Prostate gland (tissue), 2 donors: Measurements from ENCODE around the gene AGK.

Experiments
- CTCF ChIP-seq, 4 experiments: fragments of 200-600 bp in 2 of 4; fragments of 450-650 bp in 2 of 4; sonication (generic) in 2 of 4; IDR thresholded peaks; 1 replicate in 3 of 4; 2 replicates in 1 of 4; pipeline ENCODE4 v1.5.1; 2016 to 2019; ENCODE audit warnings: antibody characterized with exemption in 4 of 4, mild to moderate bottlenecking in 2 of 4, moderate library complexity in 2 of 4
- POLR2A ChIP-seq: fragments of 450-650 bp; IDR thresholded peaks from one replicate; pipeline ENCODE4 v1.6.1; 2016; ENCODE audit warnings: antibody characterized with exemption, mild to moderate bottlenecking

GRCh38 chr7:141651417-141651816, 100.2 kb downstream of the AGK start:
- TF ChIP-seq CTCF (IDR thresholded peaks at IDR 0.05): no peak
- TF ChIP-seq POLR2A: no peak
